NCI-H2029 treated with DMSO at 0.1 percent for 48 hours (cell line): ENCODE results near the gene HNRNPUL1.

ENCODE experiments used
- DNase-seq: peaks from one replicate; lab custom pipeline; 2025; lab: John Stamatoyannopoulos, UW

HNRNPUL1 gene

GRCh38 chr19:41308450-41309179 lies 44.4 kb downstream of the HNRNPUL1 start:
- peak; percentile 83 for DNase-seq

DNA sequence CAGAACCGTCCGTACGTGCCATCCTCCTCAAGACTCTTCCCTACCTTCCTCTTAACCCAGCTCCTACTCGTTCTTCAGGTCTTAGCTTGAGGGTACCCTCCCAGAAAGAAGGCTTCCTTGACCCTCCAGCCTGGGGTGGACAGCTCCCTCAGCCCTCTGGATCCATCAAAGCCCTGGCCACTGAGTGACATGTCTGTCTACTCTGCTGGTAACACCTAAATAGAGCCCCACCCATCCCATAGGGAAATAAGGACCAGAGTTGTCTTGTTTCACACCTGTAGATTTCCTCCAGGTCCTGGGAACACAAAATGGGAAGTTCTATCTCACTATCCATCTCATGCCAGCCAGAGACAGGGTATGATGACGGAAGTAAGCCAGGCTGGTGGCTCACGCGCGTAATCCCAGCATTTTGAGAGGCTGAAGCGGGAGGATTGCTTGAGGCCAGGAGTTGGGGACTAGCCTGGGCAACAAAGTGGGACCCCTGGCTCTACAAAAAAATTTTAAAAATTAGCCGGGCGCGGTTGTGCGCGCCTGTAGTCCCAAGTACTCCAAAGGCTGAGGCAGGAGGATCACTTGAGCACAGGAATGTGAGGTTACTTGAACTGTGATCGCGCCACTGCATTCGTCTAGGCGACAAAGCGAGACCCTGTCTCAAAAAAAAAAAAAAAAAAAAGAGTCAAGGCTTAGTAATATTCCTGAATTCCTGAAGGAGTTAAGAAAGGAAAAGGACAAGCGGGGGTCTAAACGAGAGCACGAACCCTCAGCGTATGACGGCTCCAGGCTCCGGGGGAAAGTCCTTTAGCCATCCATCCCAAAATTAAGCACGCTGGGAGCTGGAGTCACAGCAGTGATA lies 45.2 kb downstream of the HNRNPUL1 start:
- no peak for DNase-seq

DNA sequence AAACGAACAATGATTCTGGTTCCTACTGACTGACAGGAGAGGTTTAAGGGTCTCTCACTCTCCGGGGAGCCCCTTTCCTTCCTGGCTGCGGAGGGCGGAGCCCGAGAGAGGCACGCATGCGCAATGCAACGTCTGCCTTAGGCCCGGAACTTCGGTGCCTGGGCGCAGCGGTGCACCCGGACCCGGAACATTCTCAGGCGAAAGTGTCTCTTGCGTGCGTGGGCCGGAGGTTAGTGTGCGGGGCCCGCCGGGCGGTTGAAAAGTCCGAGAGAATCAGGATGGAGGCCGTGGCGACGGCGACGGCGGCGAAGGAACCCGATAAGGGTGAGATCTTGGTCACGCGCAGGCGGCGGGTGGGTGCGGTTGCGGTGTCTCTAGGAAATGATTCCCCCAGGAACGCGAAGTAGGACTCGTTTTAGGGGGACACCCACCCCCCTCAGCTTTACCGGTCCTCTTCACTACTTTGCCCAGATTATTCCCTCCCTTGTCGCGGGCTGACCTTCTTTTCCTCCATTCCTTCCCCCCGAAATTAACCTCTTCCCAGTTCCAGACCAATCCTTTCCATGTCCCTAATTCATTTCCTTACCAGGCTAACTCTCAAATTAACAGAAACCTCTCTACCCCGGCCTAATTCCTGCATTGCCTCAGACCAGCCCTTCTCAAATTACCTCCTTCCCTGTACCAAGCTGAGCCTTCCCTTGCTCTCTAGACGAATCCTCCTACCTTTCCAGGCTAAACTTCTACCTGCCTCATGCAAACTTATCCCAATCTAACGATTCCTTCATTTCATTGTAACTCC lies 46.1 kb downstream of the HNRNPUL1 start, which contains the start of gene CCDC97:
Gene CCDC97, plus strand, starts transcription at position 140 of the 799 bp plus-strand sequence. Its CDS starts 139 bp downstream, at position 279.
- peak; percentile 57 for DNase-seq

GRCh38 chr19:41311072-41311471 lies 46.9 kb downstream of the HNRNPUL1 start:
- no peak for DNase-seq

GRCh38 chr19:41311613-41312012 lies 47.4 kb downstream of the HNRNPUL1 start:
- no peak for DNase-seq

DNA sequence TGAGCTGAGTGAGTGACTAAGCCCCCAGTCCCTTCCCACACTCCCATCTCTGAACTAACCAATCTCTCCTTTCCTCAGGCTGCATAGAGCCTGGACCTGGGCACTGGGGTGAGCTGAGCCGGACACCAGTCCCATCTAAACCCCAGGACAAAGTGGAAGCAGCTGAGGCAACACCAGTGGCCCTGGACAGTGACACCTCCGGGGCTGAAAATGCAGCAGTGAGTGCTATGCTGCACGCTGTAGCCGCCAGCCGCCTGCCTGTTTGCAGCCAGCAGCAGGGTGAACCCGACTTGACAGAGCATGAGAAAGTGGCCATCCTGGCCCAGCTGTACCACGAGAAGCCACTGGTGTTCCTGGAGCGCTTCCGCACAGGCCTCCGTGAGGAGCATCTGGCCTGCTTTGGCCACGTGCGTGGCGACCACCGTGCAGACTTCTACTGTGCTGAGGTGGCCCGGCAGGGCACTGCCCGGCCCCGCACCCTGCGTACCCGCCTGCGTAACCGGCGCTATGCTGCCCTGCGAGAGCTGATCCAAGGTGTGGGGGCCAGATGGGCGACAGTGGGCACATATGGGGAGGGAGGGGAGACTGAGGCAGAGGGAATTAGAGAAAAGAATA lies 52.2 kb downstream of the HNRNPUL1 start:
- DNase-seq = no peak

DNA sequence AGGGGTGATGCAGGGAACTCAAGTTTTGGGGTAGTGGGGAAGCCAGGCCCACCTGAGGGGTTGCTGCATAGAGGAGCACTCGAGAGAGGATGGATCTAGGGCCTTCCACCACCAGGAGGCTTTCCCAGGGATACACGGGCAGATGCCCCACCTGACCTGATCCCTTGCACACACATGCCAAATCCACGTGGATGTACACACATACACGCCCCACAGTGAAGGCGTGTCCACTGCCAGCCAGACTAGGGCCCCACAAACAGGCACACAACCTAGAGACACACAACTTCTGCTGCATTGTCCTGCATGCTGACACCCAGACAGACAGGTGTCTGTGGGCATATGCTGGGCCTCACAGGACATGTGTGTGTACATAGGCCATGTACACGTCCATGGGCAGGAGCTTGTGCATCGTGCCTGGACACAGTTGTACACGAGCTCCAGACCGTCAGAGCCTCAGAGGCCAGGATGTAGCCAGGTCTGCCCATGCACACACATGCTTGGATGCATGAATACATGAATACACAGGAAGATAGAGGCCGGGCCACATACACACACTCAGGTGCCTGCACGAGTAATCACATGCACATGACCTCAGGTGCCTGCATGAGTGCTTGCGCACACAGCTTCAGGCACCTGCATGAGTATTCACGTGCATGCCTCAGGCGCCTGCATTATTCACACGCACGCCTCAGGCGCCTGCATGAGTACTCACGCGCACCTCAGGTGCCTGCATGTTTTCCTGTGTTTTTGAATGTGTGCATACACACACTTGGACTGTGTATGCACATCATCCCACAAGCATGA lies 54.7 kb downstream of the HNRNPUL1 start:
- DNase-seq = no peak

DNA sequence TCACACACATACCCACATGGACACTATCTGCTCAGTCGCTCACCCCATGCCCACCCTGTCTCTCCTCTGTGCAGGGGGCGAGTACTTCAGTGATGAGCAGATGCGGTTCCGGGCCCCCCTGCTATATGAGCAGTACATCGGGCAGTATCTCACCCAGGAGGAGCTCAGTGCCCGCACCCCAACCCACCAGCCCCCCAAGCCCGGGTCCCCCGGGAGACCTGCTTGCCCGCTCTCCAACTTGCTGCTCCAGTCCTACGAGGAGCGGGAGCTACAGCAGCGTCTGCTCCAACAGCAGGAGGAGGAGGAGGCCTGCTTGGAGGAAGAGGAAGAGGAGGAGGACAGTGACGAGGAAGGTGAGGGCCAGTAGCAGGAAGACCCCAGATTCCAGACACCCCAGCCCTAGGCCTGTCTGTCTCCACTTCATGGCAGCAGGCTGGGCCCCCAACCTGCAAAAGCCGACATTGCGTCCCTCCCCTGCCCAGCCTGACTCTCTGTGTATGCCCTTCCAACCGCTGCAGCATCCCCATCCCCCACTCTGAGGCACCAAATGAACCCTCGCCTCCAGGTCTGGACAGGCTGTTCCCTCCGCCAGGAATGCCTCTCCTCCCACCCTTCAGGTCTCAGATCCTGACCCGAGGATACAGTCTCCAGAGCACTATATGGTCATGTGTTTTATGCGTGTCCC lies 55.5 kb downstream of the HNRNPUL1 start:
- DNase-seq = no peak

DNA sequence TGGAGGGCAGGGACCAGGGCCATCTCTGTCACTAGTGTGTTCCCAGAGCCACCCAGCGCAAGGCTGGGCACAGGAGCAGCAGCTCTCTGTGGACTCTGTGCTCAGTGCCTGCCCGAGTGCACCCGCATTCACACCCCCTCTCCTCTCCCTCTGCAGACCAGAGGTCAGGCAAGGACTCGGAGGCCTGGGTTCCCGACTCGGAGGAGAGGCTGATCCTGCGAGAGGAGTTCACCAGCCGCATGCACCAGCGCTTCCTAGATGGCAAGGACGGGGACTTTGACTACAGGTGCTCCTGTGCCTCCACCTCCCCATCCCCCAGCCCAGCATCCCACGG lies 56.0 kb downstream of the HNRNPUL1 start:
- DNase-seq = no peak

GRCh38 chr19:41320568-41320967 lies 56.4 kb downstream of the HNRNPUL1 start:
- no peak for DNase-seq

DNA sequence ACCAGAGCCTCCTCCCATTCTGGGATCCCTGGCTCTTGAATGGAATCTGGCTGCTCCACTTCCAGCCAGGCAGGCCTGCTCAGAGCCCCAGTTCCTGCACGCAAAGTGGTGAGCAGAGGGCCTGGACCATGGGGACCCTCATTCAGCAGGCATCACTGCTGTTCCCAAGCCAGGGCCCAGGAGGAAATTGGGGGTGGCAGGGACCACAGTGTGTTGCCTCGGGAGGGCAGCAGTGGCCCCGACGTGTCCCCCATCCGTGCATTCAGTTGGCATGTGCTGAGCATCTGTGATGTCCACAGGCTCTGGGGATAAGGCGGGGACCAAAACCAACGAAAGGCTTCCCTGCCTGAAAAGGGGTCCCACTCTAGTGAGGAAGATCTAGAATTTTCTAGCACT lies 57.0 kb downstream of the HNRNPUL1 start:
- DNase-seq = no peak

GRCh38 chr19:41321600-41322270 lies 57.6 kb downstream of the HNRNPUL1 start:
- DNase-seq = no peak

- no peak for DNase-seq
These were observed 58.3 kb downstream of the HNRNPUL1 start for GRCh38 chr19:41322451-41322850.

DNA sequence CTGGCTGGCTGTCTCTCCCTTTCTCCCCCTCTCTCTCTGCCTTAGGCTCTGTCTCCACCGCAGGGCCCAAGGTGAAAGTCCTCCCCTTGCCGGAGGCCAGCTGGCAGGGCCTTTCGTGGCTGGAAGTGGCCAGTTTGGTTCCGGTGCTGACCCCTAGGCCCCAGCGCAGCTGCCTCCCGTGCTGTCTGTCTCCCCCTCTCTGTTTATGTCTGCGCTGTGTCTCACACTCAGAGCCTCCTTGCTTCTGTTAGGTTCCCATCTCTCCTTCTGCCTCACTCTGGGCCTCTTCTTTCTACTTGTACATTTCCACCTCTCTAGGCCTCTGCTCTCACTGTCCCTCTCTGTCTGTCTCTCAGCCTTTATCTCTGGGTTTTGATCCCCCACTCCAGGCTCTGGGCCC lies 58.9 kb downstream of the HNRNPUL1 start:
- DNase-seq = no peak

DNA sequence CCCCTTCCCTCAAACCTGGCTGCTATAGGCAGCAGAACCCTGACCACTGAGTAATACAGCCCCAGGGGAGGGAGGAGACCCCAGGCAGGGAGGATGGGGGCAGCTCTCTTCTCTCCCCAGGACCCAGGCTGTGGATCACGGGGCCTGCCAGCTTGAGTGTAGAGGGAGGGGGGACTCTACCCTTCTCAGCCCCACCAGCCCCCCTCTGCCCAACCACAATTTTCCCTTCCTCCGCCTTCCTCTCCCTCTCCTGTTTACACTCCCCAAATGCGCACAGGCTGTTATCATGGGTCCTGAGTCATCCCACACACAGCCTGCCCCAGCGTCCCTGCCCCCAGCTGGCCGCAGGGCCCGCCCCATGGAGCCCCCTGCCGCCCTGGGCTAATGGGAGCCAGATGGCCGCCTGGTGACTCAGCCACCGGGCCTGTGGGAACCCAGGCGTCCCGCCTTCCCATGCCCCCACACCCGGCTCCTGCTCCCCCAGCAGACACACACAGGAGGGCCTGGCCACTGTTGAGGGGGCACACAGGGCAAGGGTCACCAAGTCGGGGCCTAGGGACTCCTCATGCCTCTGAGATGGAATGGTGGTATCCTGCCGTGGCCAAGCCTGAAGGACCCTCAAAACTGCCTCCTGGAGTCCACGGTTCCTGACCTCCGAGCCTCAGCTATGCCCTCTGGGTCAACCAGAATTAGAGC lies 59.4 kb downstream of the HNRNPUL1 start:
- DNase-seq = no peak

DNA sequence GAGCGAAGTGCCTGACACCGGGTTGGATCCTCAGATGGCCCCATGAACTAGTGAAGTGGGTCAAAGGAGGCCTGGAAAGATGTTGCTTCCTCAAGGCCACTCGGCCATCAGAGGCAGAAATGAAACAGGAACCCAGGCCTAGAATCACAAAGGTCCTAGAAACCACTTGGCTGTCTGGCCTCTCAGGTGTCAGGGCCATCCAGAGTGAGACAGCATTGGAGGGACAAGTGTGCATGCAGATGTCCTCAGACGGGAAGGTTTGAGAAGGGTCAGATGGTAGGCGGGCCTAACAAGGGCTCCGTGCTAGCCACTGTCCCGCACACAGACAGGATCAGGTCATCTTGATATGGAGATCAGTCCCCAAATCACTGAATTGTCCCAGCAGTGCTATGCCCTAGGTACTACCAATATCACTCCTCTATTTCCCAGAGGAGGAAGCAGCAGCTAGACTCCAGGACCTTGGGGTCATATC lies 60.1 kb downstream of the HNRNPUL1 start:
- DNase-seq = no peak

DNA sequence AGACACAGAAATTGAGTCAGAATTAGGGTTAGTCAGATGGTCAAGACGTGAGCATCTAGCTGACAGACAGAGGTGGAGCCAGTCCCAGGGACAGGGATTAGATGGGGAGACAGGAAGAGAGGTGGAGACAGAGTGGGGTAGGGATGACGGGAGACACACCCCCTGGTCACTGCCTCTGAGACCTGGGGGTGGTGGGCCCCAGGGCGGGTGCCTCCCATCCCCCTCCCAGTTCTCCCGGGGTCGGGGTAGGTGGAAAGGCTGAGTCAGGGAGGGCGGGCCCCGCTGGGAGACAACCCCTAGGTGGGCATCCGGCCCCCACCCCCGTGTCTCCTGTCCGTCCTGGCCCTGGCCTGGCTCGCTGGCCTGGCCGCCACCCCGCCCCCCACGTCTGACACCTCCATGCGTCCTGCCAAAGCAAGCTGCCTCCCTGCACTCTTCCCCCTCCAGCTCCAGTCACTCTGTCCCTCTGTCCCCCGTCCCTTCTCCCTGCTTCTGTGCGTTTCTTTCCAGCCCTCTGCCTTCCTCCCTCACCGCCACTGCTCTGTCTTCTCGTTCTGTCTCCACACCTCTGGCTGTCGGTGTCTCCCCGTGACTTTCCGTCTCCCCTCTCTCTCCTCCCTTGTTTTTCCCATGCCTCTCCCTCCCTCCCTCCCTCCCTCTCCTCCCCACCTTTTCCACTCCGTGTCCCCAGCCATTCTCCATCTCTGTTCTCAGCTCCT lies 60.9 kb downstream of the HNRNPUL1 start:
- DNase-seq = no peak

DNA sequence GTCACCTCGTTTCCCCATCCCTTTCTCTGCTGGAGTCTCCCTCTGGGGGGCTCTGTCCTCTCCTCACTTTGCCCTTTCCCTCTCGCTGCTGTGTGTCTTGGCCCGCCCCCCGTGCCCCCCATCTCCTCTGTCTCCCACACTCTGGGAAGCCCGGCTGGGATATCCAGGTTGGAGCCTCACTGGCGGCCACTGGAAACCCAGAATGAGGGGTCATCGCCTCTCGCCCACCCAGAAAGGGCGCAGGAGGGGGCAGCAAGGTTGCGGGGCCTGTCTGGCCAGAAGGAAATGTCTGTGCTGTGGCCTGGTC lies 61.4 kb downstream of the HNRNPUL1 start:
- DNase-seq = no peak
